Activated CD8-positive, alpha-beta memory T cell treated with anti-CD3 and anti-CD28 coated beads, Interleukin-2, amount 50 U/mL, for 24 hours (primary cell): Measurements from ENCODE around the gene ENOX1.
"Not testable (repeated sequence)": the region's sequence is repeated elsewhere in the genome, so short reads cannot be mapped to it uniquely, and the experiment has no call there.

Experiments
- DNase-seq: peaks from one replicate; pipeline ENCODE4 v3.0.0-alpha.2; 2020; ENCODE audit errors: extremely low read depth

The ENOX1 gene

DNA sequence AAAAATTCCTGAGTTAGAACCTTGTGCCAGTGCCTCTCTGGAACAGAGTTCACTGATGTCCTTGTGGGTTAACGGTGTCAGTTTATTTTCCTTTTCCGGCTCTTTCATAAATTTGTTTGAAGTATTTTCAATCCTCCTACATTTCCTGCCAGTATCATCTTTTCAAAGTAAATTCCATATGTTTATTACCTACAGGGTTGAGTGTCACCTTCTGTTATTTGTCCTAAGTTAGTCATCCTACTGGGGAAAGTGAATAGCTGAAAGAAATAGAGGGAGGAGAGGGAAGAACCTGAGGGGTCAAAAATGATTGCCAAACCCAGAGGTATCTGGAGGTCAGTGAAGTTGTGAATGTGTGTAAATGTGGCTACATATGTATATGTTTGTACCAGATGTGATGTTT, 582.2 kb downstream of the ENOX1 start:
- DNase-seq: no peak

DNA sequence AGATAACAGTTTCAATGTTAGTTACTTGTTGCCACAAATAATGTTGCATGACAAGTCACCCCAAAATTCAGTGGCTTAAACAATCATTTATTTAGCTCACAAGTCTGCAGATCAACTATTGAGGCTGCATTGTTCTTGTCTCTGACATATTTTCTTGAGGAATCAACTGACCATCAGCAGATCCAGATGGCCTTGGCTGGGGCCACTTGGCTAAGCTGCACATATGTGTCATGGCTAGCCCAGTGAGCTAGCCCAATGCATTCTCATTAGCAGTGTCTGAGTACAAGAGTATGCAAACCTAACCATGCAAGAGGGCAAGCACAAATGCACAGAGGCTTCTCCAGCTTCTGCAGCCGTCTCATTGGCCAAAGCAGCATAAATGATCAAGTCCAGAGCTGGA, 583.0 kb downstream of the ENOX1 start:
- DNase-seq: no peak

DNA sequence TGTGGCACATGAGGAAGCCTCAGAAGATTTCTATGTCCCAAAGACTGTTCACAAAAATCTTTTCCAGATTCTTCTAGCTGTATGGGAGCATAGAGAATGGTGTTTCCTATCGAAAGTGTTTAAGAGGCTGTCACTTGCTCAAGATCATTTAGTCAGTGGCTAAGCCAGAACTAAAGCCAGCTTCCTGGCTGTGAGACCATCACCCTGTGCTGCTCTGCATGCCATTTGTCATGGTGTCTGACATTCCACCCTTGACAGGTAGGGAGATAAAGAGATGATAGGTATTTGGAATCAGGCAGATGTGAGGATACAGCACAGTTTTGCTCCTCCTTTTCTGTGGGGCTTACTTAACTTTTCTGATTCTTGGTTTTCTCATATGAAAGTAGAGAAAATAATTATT, 586.0 kb downstream of the ENOX1 start:
- DNase-seq: no peak

- DNase-seq: no peak
Observed at GRCh38 chr13:43200307-43200706, 586.5 kb downstream of the ENOX1 start.

DNA sequence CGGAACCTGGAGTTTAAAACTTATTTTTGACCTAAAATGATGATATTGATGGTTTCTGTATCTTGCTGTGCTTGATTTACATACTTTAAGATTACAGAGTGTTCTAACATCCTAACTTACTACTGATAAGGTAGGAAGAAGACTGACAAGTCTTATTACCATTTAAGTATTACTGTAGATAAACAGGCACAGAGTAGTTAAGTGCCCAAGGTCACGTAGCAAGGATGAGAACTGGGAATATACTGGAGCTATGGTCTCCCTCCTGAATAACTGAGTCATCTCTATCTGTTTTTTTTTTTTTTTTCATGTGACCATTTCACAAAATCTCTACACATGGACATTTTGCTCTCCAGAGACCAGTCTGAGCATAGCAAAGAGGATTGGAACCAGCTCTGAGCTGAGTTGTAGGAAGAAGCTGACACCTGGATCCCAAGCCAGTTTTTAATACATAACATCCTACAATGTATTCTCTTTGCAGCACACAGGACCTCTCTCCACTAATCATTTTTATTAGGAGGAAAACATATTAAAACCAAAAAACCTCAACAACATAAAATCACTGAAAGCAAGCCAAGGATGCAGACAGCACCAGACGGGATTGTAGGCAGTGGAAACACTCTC, 589.9 kb downstream of the ENOX1 start:
- DNase-seq: no peak

DNA sequence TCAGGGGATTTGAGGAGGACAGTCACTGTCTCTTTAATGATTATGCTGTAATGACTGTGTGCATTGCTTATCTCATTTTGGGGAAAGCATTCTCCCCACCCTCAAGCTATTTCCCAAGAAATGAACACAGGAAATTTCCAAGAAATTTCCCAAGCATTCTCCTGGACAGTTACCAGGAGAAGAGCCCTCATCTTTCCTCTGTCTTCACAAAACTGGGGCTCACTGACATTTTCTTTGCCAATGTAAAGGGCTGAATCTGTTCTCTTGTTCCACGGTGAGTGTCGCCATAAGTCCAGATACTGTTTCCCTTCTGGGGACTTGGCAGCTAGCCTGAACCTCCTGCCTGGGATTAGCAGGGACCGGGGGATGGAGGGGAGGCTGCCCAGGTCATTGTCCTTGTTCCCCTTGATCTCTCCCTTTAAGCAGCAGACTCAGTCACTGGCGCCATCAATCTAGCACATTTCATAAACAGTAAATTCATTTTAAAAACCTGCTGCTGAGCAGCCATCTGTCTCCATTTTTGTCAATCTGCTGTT, 590.6 kb downstream of the ENOX1 start:
- DNase-seq: no peak

GRCh38 chr13:43195551-43195950, 591.2 kb downstream of the ENOX1 start:
- no peak for DNase-seq

DNA sequence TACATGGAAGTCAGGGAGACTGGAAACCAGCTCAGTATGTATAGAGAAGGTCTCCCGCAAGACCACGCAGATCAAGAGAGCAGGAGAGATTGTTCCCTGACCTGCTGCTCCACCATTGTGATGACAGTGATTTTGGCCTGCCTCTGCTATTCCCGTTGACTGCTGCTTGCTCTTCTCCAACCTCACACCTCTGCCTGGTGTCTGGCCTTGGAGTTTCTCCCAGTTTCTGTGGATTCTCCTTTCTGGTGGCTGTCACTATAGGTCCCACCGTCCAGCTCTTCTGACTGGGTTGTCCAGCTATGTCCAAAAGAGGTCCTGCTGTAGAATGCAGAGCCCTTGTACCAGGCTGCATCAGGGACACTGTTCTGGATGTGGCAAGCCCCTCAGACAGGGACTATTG, 591.7 kb downstream of the ENOX1 start:
- no peak for DNase-seq

DNA sequence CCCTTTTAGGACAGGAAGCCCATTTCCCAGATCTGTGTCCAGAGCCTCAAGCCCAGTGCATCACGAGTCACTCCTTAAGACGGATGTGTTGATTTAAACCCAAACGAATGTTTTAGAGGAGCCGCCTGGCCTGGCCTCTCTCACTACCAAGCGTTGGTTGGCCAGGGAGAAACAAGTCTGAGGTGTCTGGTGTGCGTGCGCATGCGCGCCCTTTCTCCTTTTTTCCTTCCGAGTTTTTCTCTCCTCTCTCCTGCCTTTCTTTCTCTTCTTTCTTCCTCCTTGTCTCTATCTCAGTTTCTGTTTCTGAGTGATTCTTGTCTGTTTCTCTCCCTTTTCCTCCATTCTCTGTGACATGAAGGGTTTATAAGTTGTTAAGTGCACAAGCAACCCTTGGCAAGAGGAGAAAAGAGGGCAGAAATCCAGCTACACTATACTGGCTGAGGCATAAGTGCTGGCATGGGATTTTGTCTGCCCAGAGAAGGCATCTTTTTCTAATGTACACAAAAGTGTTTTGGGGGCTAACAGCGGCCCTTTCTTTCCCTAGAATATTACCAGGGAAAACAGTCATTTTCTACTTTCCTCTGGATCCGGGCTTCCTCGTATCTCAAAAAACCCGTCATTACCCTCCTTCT, 592.9 kb downstream of the ENOX1 start:
- no peak for DNase-seq

- no peak for DNase-seq
Observed at GRCh38 chr13:43191546-43191945, 595.2 kb downstream of the ENOX1 start.

DNA sequence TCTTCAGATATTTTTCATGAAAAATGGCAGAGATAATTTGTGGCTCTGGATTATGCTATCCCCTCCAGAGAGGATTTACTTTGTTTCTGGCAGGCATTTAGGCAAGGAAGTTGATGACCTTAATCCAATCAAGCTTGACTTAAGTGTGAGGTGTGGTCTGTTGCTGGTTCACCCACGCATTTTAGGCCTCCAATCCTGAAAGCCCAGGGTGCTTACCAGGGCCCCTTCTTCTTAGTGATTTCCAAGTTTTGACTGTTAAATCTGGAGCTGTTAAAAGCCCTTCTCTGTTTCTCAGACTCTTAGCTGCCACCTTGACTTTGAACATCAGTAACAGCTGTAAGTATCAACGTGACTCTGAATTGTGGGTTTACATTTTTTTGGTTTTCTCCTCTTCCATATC, 601.5 kb downstream of the ENOX1 start:
- no peak for DNase-seq

- no peak for DNase-seq
Observed at GRCh38 chr13:43180837-43181236, 605.9 kb downstream of the ENOX1 start.

- DNase-seq: no peak
Observed at GRCh38 chr13:43180036-43180660, 606.6 kb downstream of the ENOX1 start.

DNA sequence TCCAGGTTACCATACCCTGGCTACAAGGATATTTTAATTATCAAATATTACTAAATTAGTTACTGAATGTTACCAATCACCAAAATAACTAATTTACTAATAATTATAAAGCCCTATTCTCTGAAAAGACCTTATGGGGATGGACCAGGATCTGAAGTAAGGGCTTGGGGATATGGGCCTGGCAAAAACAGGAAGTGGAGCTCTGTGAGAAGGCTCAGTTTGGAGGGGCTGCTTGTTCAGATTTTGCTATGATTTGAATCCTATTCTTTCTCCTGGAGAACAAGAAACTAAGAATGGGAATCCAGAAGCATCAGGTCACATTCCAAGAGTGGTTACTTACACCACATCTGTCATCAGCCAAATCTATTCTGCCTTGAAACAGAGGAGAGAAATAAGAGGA, 615.3 kb downstream of the ENOX1 start:
- DNase-seq: no peak

GRCh38 chr13:43170506-43170905, 616.3 kb downstream of the ENOX1 start:
- no peak for DNase-seq

DNA sequence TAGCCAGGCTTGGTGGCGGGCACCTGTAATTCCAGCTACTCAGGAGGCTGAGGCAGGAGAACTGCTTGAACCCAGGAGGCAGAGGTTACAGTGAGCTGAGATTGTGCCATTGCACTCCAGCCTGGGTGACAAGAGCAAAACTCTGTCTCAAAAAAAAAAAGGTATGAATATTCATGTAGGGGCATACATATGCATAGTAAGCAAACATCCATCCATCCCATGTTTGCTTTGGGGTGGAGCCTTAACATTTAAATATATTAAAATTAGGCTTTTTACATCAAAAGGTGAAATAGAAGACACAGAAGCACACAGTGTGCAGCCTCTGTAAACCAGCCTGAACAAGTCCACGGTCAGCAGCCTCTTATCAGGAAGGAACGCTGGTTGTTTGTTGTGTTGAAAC, 618.3 kb downstream of the ENOX1 start:
- DNase-seq: not testable (repeated sequence)

GRCh38 chr13:43167731-43168130, 619.0 kb downstream of the ENOX1 start:
- no peak for DNase-seq

DNA sequence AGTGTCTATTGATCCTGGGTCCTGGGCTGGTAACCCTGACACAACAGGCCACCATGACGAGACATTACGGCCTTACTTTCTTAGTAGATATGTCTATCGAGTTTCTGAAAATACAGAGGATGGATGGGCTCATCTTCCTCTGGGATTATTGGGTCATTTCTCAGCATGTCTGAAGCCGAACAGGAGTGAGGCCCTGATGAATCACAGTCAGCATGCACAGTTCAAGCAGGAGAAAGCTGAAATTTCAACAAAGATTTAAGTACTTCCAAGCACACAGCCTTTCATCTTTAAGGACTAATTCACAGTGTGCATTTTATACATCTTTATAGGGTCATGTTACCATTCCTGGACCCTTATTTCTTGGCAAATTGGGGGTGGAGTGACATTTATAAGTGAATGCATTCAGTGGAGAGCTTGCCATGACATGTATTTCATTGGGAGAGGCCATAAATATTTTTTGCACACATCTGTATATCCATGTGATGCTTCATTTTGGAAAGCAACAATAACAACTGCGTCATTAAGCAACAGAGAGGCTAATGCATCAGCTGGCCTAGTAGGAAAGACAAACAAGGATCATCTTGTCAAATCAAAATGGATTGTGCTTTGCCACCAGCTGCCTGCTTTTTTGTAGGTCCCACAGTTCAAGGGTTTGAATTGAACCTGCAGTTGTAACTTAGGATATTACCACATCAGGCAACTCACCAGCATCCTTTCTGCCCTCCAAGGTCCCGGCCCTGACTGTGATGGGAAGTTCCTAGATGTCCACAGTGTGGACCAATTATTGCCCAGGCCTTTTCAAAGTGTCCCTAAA, 619.9 kb downstream of the ENOX1 start:
- no peak for DNase-seq
